Activated CD4-positive, alpha-beta T cell treated with anti-CD3 and anti-CD28 coated beads for 36 hours (primary cell): Measurements from ENCODE around the gene THADA. TPM values are rescaled to one million over a fixed set of nuclear protein-coding genes. Genes with fewer than 3 reads are reported as not detected.
"Not testable (repeated sequence)": the region's sequence is repeated elsewhere in the genome, so short reads cannot be mapped to it uniquely, and the experiment has no call there.

Experiments used
- ATAC-seq: fragments of 200-7000 bp; cut with Tn5 transposase; one replicate; pipeline ENCODE4 v1.10.0; 2021; ENCODE audit warnings: mild to moderate bottlenecking, moderate library complexity
- CTCF ChIA-PET: fragments of 350-600 bp; sonication (Branson Sonifier 250); formaldehyde crosslinking; loops from one replicate; lab custom pipeline; 2021; ENCODE audit warnings: antibody characterized with exemption; lab: Charles Lee
- POLR2A ChIA-PET: fragments of 350-600 bp; sonication (Branson Sonifier 250); formaldehyde crosslinking; loops from one replicate; lab custom pipeline; 2021; ENCODE audit warnings: antibody characterized with exemption, inconsistent platforms; lab: Charles Lee
- DNase-seq: peaks from one replicate; pipeline ENCODE4 v3.0.0-alpha.2; 2020
- H3K27ac Mint-ChIP-seq: one replicate; pipeline ENCODE4 v1.8.0; 2021; ENCODE audit warnings: mixed read lengths
- H3K27me3 Mint-ChIP-seq: one replicate; pipeline ENCODE4 v1.8.0; 2021; ENCODE audit warnings: mixed read lengths
- H3K36me3 Mint-ChIP-seq: one replicate; pipeline ENCODE4 v1.8.0; 2021; ENCODE audit warnings: low read depth, mixed read lengths
- H3K4me1 Mint-ChIP-seq: one replicate; pipeline ENCODE4 v1.8.0; 2021; ENCODE audit warnings: mixed read lengths
- H3K4me3 Mint-ChIP-seq: one replicate; pipeline ENCODE4 v1.8.0; 2021; ENCODE audit warnings: mild to moderate bottlenecking, moderate library complexity, mixed read lengths
- H3K9me3 Mint-ChIP-seq: one replicate; pipeline ENCODE4 v1.8.0; 2021; ENCODE audit warnings: low read depth, mixed read lengths
- intact Hi-C, 2 experiments: fragments of 100-400 bp; cut with DNase I in 1 of 2; cut with micrococcal nuclease in 1 of 2; formaldehyde crosslinking; loops; one replicate each; pipeline versions ENCODE4 v1.14.2 to v1.15.1; 2022 to 2024; cut with DNase I, micrococcal nuclease
- total RNA-seq, 2 experiments: library from RNA; stranded (reverse); gene quantifications; one replicate each; pipeline ENCODE4 v1.2.3, GENCODE V29; 2021

THADA gene
- total RNA-seq, 2 experiments from 2014 or later, result 32.5 to 36.6 TPM

DNA sequence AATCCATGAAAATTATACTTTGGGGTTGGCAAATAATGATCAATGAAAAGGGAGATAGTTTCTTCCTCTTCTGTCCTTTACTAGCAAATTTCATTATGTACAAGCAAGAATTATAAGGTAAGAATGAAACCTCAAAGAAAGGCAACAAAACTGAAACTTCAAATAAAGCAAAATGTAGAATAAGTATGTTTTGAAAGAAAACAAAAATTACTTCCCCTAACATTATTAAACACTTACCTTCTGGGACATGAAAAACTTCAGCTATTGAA lies 29.4 kb downstream of the THADA start:
- ATAC-seq (no peak), DNase-seq (no peak)
- POLR2A ChIA-PET, result interaction anchor here (0.6 kb wide), 1 partner anchor 1771 kb away, joined by 8 read pairs; no protein-coding TSS in a partner anchor
- Mint-ChIP-seq H3K36me3 (peaks cover 59% of the 10 kb centered on the region), H3K4me3 (no peak overlapping the region), H3K9me3 (no peaks in the 10 kb centered on the region), H3K27ac (no peak overlapping the region), H3K4me1 (peaks cover 67% of the 10 kb centered on the region), H3K27me3 (no peaks in the 10 kb centered on the region)
- intact Hi-C loops, result no loop called here
- CTCF ChIA-PET, result interaction anchor here (0.8 to 7.6 kb wide), 3 partner anchors 11 to 618 kb away, joined by 3 to 54 read pairs (median 3); no protein-coding TSS in a partner anchor

GRCh38 chr2:43563679-43564078 lies 32.2 kb downstream of the THADA start:
- DNase-seq, result no peak
- Mint-ChIP-seq H3K9me3 (no peaks in the 10 kb centered on the region), H3K27me3 (no peaks in the 10 kb centered on the region), H3K36me3 (peaks cover 56% of the 10 kb centered on the region), H3K4me1 (peaks cover 72% of the 10 kb centered on the region), H3K4me3 (no peak overlapping the region), H3K27ac (no peak overlapping the region)
- intact Hi-C loops, result no loop called here
- CTCF ChIA-PET, result interaction anchor here (1.0 to 7.6 kb wide), 2 partner anchors 13 to 16 kb away, joined by 4 to 54 read pairs; no protein-coding TSS in a partner anchor
- ATAC-seq, result no peak
- POLR2A ChIA-PET, result no interaction called here

GRCh38 chr2:43560231-43560547 lies 35.6 kb downstream of the THADA start:
- POLR2A ChIA-PET, result interaction anchor here (1.6 kb wide), 1 partner anchor 9 kb away, joined by 3 read pairs; no protein-coding TSS in a partner anchor
- Mint-ChIP-seq H3K27me3 (no peaks in the 10 kb centered on the region), H3K36me3 (peaks cover 60% of the 10 kb centered on the region), H3K4me1 (peaks cover 53% of the 10 kb centered on the region), H3K9me3 (no peaks in the 10 kb centered on the region), H3K4me3 (no peak overlapping the region), H3K27ac (peak overlapping the region; percentile 87)
- intact Hi-C loops, result no loop called here
- DNase-seq, result no peak
- CTCF ChIA-PET, result interaction anchor here (0.6 to 2.6 kb wide), 11 partner anchors 10 to 719 kb away, joined by 3 to 22 read pairs (median 3); no protein-coding TSS in a partner anchor
- no peak for ATAC-seq

GRCh38 chr2:43559391-43560230 lies 36.2 kb downstream of the THADA start:
- Mint-ChIP-seq H3K9me3 (no peaks in the 10 kb centered on the region), H3K36me3 (peaks cover 59% of the 10 kb centered on the region), H3K4me3 (peak overlapping the region; percentile 16), H3K27me3 (no peaks in the 10 kb centered on the region), H3K27ac (peak overlapping the region; percentile 87), H3K4me1 (peaks cover 53% of the 10 kb centered on the region)
- ChIA-PET POLR2A (interaction anchor here (0.6 to 1.6 kb wide), 4 partner anchors 9 to 731 kb away, joined by 3 to 9 read pairs (median 4); no protein-coding TSS in a partner anchor), CTCF (interaction anchor here (0.7 to 2.6 kb wide), 12 partner anchors 10 to 612 kb away, joined by 3 to 22 read pairs (median 3); no protein-coding TSS in a partner anchor)
- intact Hi-C loops, result loop anchor here (1.0 to 10.0 kb wide), 4 partner anchors 9 to 427 kb away; no protein-coding TSS in a partner anchor
- DNase-seq (peak; percentile 33), ATAC-seq (peak; percentile 94)

GRCh38 chr2:43557196-43557595 lies 38.6 kb downstream of the THADA start:
- DNase-seq (no peak), ATAC-seq (no peak)
- no peaks in the 10 kb centered on the region for H3K9me3 Mint-ChIP-seq
- intact Hi-C loops, result loop anchor here (5.0 to 10.0 kb wide), 2 partner anchors 262 to 425 kb away; no protein-coding TSS in a partner anchor
- H3K4me1 Mint-ChIP-seq, result peaks cover 31% of the 10 kb centered on the region
- H3K4me3 Mint-ChIP-seq, result no peak overlapping the region
- POLR2A ChIA-PET, result no interaction called here
- H3K27me3 Mint-ChIP-seq, result no peaks in the 10 kb centered on the region
- peaks cover 52% of the 10 kb centered on the region for H3K36me3 Mint-ChIP-seq
- CTCF ChIA-PET, result no interaction called here
- H3K27ac Mint-ChIP-seq, result no peak overlapping the region

GRCh38 chr2:43556256-43556655 lies 39.6 kb downstream of the THADA start:
- H3K9me3 Mint-ChIP-seq, result no peaks in the 10 kb centered on the region
- peaks cover 54% of the 10 kb centered on the region for H3K36me3 Mint-ChIP-seq
- no peak overlapping the region for H3K4me3 Mint-ChIP-seq
- no peaks in the 10 kb centered on the region for H3K27me3 Mint-ChIP-seq
- ATAC-seq, result no peak
- CTCF ChIA-PET, result interaction anchor here (0.7 to 1.2 kb wide), 4 partner anchors 9 to 22 kb away, joined by 3 to 7 read pairs (median 4); no protein-coding TSS in a partner anchor
- intact Hi-C loops, result loop anchor here (5.0 to 10.0 kb wide), 2 partner anchors 261 to 424 kb away; no protein-coding TSS in a partner anchor
- peaks cover 22% of the 10 kb centered on the region for H3K4me1 Mint-ChIP-seq
- H3K27ac Mint-ChIP-seq, result no peak overlapping the region
- POLR2A ChIA-PET, result no interaction called here
- DNase-seq, result no peak

DNA sequence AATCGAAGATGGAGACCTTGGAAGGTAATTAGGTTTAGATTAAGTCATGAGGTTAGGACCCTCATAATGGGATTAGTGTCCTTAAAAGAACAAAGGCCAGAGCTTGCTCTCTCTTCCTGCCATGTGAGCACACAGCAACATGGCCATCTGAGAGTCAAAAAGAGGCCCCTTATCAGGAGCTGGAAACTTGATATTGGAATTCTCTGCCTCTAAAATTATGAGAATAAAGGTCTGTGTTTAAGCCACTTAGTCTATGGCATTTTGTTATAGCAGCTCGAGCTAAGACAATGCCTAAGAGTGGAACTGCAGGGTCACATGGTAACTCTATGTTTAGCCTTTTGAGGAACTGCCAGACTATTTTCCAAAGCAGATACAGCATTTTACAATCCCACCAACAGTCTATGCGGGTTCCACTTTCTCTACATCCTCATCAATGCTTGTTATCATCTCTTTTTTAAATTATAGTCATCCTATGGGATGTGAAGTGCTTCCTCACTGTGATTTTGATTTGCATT lies 42.4 kb downstream of the THADA start:
- Mint-ChIP-seq H3K4me1 (peaks cover 4% of the 10 kb centered on the region), H3K27me3 (no peaks in the 10 kb centered on the region), H3K9me3 (no peaks in the 10 kb centered on the region), H3K27ac (no peak overlapping the region), H3K36me3 (peaks cover 66% of the 10 kb centered on the region), H3K4me3 (no peak overlapping the region)
- ATAC-seq (no peak), DNase-seq (no peak)
- intact Hi-C loops, result loop anchor here in 1 of 2 experiments (10.0 kb wide), 1 partner anchor 259 kb away; no protein-coding TSS in a partner anchor
- CTCF ChIA-PET, result interaction anchor here (0.9 to 1.4 kb wide), 2 partner anchors 11 to 14 kb away, joined by 3 read pairs; no protein-coding TSS in a partner anchor
- POLR2A ChIA-PET, result no interaction called here

- H3K27ac Mint-ChIP-seq, result no peak overlapping the region
- no peaks in the 10 kb centered on the region for H3K27me3 Mint-ChIP-seq
- ATAC-seq (no peak), DNase-seq (no peak)
- CTCF ChIA-PET, result interaction anchor here (0.6 to 2.5 kb wide), 5 partner anchors 9 to 25 kb away, joined by 3 to 7 read pairs (median 3); no protein-coding TSS in a partner anchor
- intact Hi-C loops, result loop anchor here in 1 of 2 experiments (10.0 kb wide), 1 partner anchor 257 kb away; no protein-coding TSS in a partner anchor
- H3K9me3 Mint-ChIP-seq, result no peaks in the 10 kb centered on the region
- H3K4me3 Mint-ChIP-seq, result no peak overlapping the region
- H3K4me1 Mint-ChIP-seq, result peaks cover 2% of the 10 kb centered on the region
- POLR2A ChIA-PET, result no interaction called here
- peaks cover 66% of the 10 kb centered on the region for H3K36me3 Mint-ChIP-seq
These were observed 43.8 kb downstream of the THADA start for GRCh38 chr2:43551990-43552389.

GRCh38 chr2:43548381-43548780 lies 47.5 kb downstream of the THADA start:
- intact Hi-C loops, CTCF ChIA-PET, H3K4me1 Mint-ChIP-seq, POLR2A ChIA-PET, DNase-seq, H3K27me3 Mint-ChIP-seq, H3K4me3 Mint-ChIP-seq, ATAC-seq, H3K9me3 Mint-ChIP-seq, H3K27ac Mint-ChIP-seq: not testable (repeated sequence)
- peaks cover 54% of the 10 kb centered on the region for H3K36me3 Mint-ChIP-seq

DNA sequence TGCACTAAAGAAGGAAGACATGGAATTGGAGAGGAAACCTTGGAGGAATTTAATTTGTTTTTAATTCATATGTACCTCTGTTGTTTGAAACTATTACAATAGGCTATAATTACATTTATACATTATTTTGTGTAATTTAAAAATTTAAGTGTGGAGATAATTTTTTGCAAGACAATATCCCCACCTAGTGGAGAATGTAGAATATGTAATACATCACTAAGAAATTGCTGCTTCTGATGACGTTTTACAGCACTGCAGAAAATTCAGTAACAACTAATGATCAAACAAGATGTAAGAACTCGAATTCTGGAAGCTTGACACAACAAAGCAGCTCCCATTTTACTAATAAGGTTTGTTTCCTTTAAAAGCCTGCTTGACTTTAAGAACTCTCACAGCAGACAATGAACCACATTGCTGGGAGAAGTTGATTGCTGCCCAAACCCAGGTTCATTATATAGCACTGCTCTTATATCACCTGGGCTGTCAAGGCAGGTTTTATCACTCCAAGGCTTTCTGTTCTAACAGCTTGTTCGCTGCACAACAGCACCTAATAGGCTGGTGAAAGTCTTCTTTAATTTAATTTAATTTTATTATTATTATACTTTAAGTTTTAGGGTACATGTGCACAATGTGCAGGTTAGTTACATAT lies 53.4 kb downstream of the THADA start:
- peaks cover 11% of the 10 kb centered on the region for H3K36me3 Mint-ChIP-seq
- peaks cover 15% of the 10 kb centered on the region for H3K4me1 Mint-ChIP-seq
- ATAC-seq, result peak; percentile 60
- no peaks in the 10 kb centered on the region for H3K9me3 Mint-ChIP-seq
- DNase-seq, result no peak
- ChIA-PET CTCF (interaction anchor here (0.6 to 2.2 kb wide), 10 partner anchors 10 to 416 kb away, joined by 3 to 9 read pairs (median 3); no protein-coding TSS in a partner anchor), POLR2A (no interaction called here)
- no peak overlapping the region for H3K4me3 Mint-ChIP-seq
- no peaks in the 10 kb centered on the region for H3K27me3 Mint-ChIP-seq
- intact Hi-C loops, result loop anchor here (1.0 to 5.0 kb wide), 5 partner anchors 313 to 713 kb away; no protein-coding TSS in a partner anchor
- H3K27ac Mint-ChIP-seq, result no peak overlapping the region
